B cell (primary cell): ENCODE data around the gene PGA3. TPM values are rescaled to one million over a fixed set of nuclear protein-coding genes. Genes with fewer than 3 reads are reported as not detected.
"Not testable (repeated sequence)": the region's sequence is repeated elsewhere in the genome, so short reads cannot be mapped to it uniquely, and the experiment has no call there.

Experiments
- ATAC-seq: fragments of 200-7000 bp; cut with Tn5 transposase; one replicate; pipeline ENCODE4 v1.10.0; 2021; ENCODE audit warnings: low read depth, mild to moderate bottlenecking, moderate number of reproducible peaks, moderate library complexity
- CTCF ChIA-PET: fragments of 350-600 bp; sonication (Branson Sonifier 250); formaldehyde crosslinking; loops from one replicate; lab custom pipeline; 2021; ENCODE audit warnings: antibody characterized with exemption, inconsistent platforms; lab: Charles Lee
- POLR2A ChIA-PET: fragments of 350-600 bp; sonication (Branson Sonifier 250); formaldehyde crosslinking; loops from one replicate; lab custom pipeline; 2021; ENCODE audit warnings: antibody characterized with exemption; lab: Charles Lee
- DNase-seq: peaks from one replicate; pipeline ENCODE4 v3.0.0; 2013
- H2AFZ ChIP-seq: 2 replicates; pipeline ENCODE4 v1.6.1; 2012; ENCODE audit warnings: mild to moderate bottlenecking, low read depth, low read length; ENCODE audit not compliant: insufficient read depth, poor library complexity, severe bottlenecking
- H3K27ac ChIP-seq, 2 donors: 1 replicate in 1 of 2; 2 replicates in 1 of 2; pipeline ENCODE4 v1.5.1; 2012 to 2013; ENCODE audit warnings: low read length in 2 of 2, mild to moderate bottlenecking in 2 of 2, moderate library complexity in 1 of 2
- H3K27me3 ChIP-seq, 4 experiments: fragments of 200-600 bp in 1 of 4; sonication (generic) in 1 of 4; replicated peaks in 1 of 4; 1 replicate in 2 of 4; 2 replicates in 2 of 4; pipeline versions ENCODE4 v1.6.1 to v1.7.0; 2013 to 2016; ENCODE audit warnings: low read length in 3 of 4, mild to moderate bottlenecking in 2 of 4, mixed read lengths in 1 of 4, moderate library complexity in 1 of 4; ENCODE audit not compliant: insufficient read depth in 4 of 4, control insufficient read depth in 3 of 4; ENCODE audit errors: control extremely low read depth in 1 of 4
- H3K36me3 ChIP-seq, 2 experiments: replicated peaks in 1 of 2; 1 replicate in 1 of 2; 2 replicates in 1 of 2; pipeline versions ENCODE4 v1.6.1 to v1.7.1; 2013; ENCODE audit warnings: low read length in 1 of 2; ENCODE audit not compliant: insufficient read depth in 2 of 2, control insufficient read depth in 1 of 2; ENCODE audit errors: control extremely low read depth in 1 of 2, extremely low read depth in 1 of 2
- H3K4me1 ChIP-seq, 2 donors: fragments of 200-600 bp in 1 of 2; sonication (generic) in 1 of 2; 1 replicate in 1 of 2; 2 replicates in 1 of 2; pipeline versions ENCODE4 v1.5.1 to v1.6.1; 2013 to 2017; ENCODE audit warnings: low read length in 2 of 2; ENCODE audit not compliant: control insufficient read depth in 2 of 2, insufficient read depth in 2 of 2
- H3K4me2 ChIP-seq: replicated peaks from 2 replicates; pipeline ENCODE3; 2012; ENCODE audit warnings: mild to moderate bottlenecking, low read depth, low read length; ENCODE audit not compliant: poor library complexity, severe bottlenecking
- H3K4me3 ChIP-seq, 5 experiments: fragments of 200-600 bp in 1 of 5; sonication (generic) in 1 of 5; 1 replicate in 3 of 5; 2 replicates in 2 of 5; pipeline versions ENCODE4 v1.5.1 to v1.7.0; 2011 to 2016; ENCODE audit warnings: low read length in 4 of 5, mild to moderate bottlenecking in 4 of 5, low read depth in 2 of 5, control low read depth in 1 of 5, moderate library complexity in 1 of 5; ENCODE audit not compliant: insufficient read depth in 1 of 5; ENCODE audit errors: control extremely low read depth in 1 of 5, extremely low read depth in 1 of 5
- H3K79me2 ChIP-seq: fragments of 200-600 bp; sonication (generic); one replicate; pipeline ENCODE4 v1.6.0; 2016; ENCODE audit warnings: low read length; ENCODE audit not compliant: control insufficient read depth, insufficient read depth
- H3K9ac ChIP-seq: fragments of 200-600 bp; sonication (generic); 2 replicates; pipeline ENCODE4 v1.6.1; 2017; ENCODE audit warnings: mild to moderate bottlenecking, low read length, moderate library complexity
- H3K9me3 ChIP-seq, 3 donors: one replicate each; pipeline versions ENCODE4 v1.6.1 to v1.7.1; 2013; ENCODE audit warnings: low read length in 2 of 3; ENCODE audit not compliant: control insufficient read depth in 2 of 3, insufficient read depth in 1 of 3; ENCODE audit errors: control extremely low read depth in 1 of 3
- H4K20me1 ChIP-seq: 2 replicates; pipeline ENCODE4 v1.6.0; 2012; ENCODE audit warnings: mild to moderate bottlenecking, low read length; ENCODE audit not compliant: insufficient read depth, control insufficient read depth, poor library complexity, severe bottlenecking
- H3K27ac Mint-ChIP-seq: one replicate; pipeline ENCODE4 v1.8.0; 2021; ENCODE audit warnings: mixed read lengths
- H3K27me3 Mint-ChIP-seq: one replicate; pipeline ENCODE4 v1.8.0; 2021; ENCODE audit warnings: mixed read lengths
- H3K4me1 Mint-ChIP-seq: one replicate; pipeline ENCODE4 v1.8.0; 2021; ENCODE audit warnings: mixed read lengths
- H3K4me3 Mint-ChIP-seq: one replicate; pipeline ENCODE4 v1.8.0; 2021; ENCODE audit warnings: mixed read lengths
- H3K9me3 Mint-ChIP-seq: one replicate; pipeline ENCODE4 v1.8.0; 2022; ENCODE audit warnings: mixed read lengths; ENCODE audit not compliant: insufficient read depth
- WGBS: methylation state at CpG from one replicate; pipeline ENCODE4 v1.1.5; 2013; ENCODE audit warnings: missing lambda C conversion rate; ENCODE audit not compliant: insufficient coverage; 5-methylcytosine and 5-hydroxymethylcytosine counted together
- intact Hi-C: fragments of 100-400 bp; cut with micrococcal nuclease; formaldehyde crosslinking; loops from one replicate; pipeline ENCODE4 v1.10.0; 2022
- polyA plus RNA-seq: library from polyadenylated mRNA; depleted of rRNA; stranded (reverse); fragments of >200 nt; gene quantifications from 2 replicates; pipeline ENCODE4 v1.2.3, GENCODE V29; 2012
- total RNA-seq, 2 donors: library from RNA; stranded (reverse); fragments of 120-200 nt in 1 of 2; gene quantifications; 1 replicate in 1 of 2; 2 replicates in 1 of 2; pipeline versions ENCODE4 v1.2.3 to v1.2.4, GENCODE V29; 2013 to 2022

Gene PGA3
- total and polyA plus RNA-seq, 2 donors (not counting 1 experiment from before 2014, with no cell fraction given) = not detected

DNA sequence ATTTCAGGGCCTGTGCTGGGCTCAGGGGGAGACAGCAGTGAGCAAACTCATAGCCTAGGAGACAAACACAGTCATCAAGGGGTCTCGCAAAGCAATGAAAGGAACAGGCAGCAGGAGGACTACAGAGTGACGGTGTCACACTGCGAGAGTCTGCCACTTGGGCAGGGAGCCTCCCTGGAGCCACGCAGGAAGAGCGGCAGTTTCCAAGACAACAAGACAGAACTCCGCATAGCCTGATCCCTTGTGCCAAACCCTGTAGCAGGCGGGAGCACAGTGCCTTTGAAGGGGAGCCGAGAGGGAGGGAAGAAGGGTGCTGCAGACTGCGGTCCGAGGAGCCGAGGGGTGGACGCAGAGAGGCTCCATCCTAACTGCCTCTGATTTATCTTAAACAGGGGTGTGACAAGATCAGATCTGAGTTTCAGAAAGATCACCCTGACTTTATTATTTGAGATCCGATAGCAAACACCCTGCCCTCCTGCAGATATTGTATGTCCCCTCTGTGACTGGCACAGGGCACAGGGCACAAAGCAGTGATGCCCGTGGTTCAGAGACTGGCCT, 1.3 kb downstream of the PGA3 start:
- H3K27me3 ChIP-seq, DNase-seq, H3K4me3 ChIP-seq, H3K79me2 ChIP-seq, H3K27ac Mint-ChIP-seq, H3K9me3 ChIP-seq, H3K4me2 ChIP-seq, H3K9me3 Mint-ChIP-seq, H2AFZ ChIP-seq, H3K36me3 ChIP-seq, H3K9ac ChIP-seq, H3K4me1 Mint-ChIP-seq, CTCF ChIA-PET, H4K20me1 ChIP-seq, intact Hi-C loops, H3K4me1 ChIP-seq, H3K27ac ChIP-seq, ATAC-seq, POLR2A ChIA-PET, H3K4me3 Mint-ChIP-seq: not testable (repeated sequence)
- over 99% methylated on average over 11 of the region's 14 CpGs for WGBS
- peaks cover 14% of the 10 kb centered on the region for H3K27me3 Mint-ChIP-seq

DNA sequence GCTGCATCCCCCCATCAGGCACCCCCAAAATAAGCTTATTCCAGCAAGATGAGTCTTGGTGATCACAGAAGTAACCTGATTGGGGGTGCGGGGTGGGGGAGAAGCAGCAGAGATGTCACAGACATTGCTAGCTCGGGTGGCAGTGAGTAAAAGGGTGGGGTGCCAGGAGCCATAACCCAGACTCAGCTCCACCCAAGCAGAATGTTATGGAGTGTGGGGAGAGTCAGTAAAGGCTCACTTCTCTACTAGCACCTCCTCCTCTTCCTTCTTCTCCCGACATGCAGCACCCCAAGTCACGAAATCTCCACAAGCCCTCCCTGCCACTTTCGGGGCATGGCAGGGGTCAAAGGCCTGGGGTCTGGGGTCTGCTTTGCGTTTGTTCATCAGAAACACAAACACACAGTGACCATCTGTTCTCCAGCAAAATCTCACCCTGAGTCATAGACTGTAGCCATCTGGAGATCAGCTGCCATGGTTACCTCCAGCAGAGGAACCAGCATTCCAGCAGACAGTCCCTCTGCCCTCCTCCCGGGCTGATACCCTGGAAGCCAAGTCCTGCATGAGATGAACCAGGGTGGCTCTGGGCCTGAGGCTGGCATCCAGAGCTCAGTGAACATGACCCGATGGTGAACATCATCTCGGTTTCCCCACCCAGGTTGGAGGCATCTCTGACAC, 4.5 kb downstream of the PGA3 start:
- POLR2A ChIA-PET, H2AFZ ChIP-seq, DNase-seq, H3K36me3 ChIP-seq, H3K9ac ChIP-seq, H3K4me3 Mint-ChIP-seq, CTCF ChIA-PET, H4K20me1 ChIP-seq, H3K27me3 ChIP-seq, H3K27ac Mint-ChIP-seq, H3K9me3 Mint-ChIP-seq, intact Hi-C loops, H3K27ac ChIP-seq, H3K79me2 ChIP-seq, H3K4me2 ChIP-seq, H3K4me1 Mint-ChIP-seq, H3K4me1 ChIP-seq, H3K9me3 ChIP-seq, ATAC-seq, H3K27me3 Mint-ChIP-seq, H3K4me3 ChIP-seq: not testable (repeated sequence)
- no CpG with 5 or more reads among the region's 9 CpGs for WGBS

DNA sequence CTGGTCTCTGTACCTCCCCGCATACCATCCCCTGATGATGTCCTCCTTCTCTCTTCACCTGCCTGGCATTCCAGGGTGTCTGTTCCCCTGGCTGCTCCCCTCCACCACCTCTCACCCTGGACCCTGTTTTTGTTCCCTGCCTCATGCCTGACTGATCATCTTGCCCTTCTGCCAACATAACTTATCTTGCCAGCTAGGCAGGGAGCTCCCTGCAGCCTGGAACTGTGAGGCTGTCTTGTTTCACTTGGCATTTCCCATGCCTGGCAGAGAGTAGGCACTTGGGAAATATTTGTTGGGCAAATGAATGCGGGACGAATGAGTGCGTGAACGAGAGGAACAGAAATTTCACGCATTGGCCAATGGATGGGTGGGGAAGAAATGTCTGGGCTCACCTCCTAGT, 7.3 kb downstream of the PGA3 start:
- H3K4me3 ChIP-seq, H3K4me2 ChIP-seq: not testable (repeated sequence)

DNA sequence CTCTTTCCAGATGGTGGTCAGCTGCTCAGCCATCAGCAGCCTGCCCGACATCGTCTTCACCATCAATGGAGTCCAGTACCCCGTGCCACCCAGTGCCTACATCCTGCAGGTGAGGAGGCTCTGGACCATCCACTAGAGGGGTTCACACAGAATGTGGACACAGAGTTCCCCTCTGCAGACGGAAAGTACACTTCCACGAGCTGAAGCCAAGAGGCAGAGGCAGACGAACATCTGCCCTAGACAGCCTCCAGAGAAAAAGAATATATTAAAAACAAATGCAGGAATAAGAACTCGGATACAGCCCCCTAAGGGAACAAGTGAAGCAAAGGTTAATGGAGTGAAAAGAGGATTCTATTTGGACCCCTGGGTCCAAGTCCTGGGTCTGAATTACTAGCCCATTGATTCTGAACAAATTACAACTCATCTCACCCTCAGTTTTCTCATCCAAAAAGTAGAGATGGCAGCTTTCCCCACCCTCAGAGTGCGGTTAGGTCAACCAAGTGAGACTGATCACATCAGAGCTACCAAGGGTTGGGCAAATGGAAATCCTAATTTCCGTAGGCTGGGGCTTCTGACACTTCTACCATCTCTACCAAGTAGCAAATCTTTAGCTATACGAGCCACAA, 8.1 kb downstream of the PGA3 start:
- H4K20me1 ChIP-seq, H3K4me3 ChIP-seq, H3K27me3 Mint-ChIP-seq, H3K4me3 Mint-ChIP-seq, H3K4me1 Mint-ChIP-seq, POLR2A ChIA-PET, H2AFZ ChIP-seq, H3K9me3 ChIP-seq, H3K9ac ChIP-seq, H3K27ac Mint-ChIP-seq, intact Hi-C loops, ATAC-seq, H3K4me1 ChIP-seq, CTCF ChIA-PET, H3K36me3 ChIP-seq, H3K9me3 Mint-ChIP-seq, H3K79me2 ChIP-seq, H3K27me3 ChIP-seq, H3K4me2 ChIP-seq, DNase-seq, H3K27ac ChIP-seq: not testable (repeated sequence)
- no CpG with 5 or more reads among the region's 10 CpGs for WGBS

More for the DNA sequence above, 7.3 kb downstream of the PGA3 start:
- H3K27me3 Mint-ChIP-seq, H3K27ac Mint-ChIP-seq, H3K4me3 Mint-ChIP-seq, CTCF ChIA-PET, POLR2A ChIA-PET, H3K9me3 Mint-ChIP-seq, H3K9me3 ChIP-seq, H3K27me3 ChIP-seq, H3K9ac ChIP-seq, H3K27ac ChIP-seq, H3K4me1 ChIP-seq, ATAC-seq, H2AFZ ChIP-seq, DNase-seq, H3K4me1 Mint-ChIP-seq, H3K36me3 ChIP-seq, H4K20me1 ChIP-seq, intact Hi-C loops, H3K79me2 ChIP-seq: not testable (repeated sequence)
- WGBS = no CpG with 5 or more reads among the region's 6 CpGs
